GM12878 (cell line): ENCODE measurements around the gene ARHGAP6. TPM values are rescaled to one million over a fixed set of nuclear protein-coding genes. Genes with fewer than 3 reads are reported as not detected.
"Not testable (repeated sequence)": the region's sequence is repeated elsewhere in the genome, so short reads cannot be mapped to it uniquely, and the experiment has no call there.

Source experiments
- ATAC-seq: fragments of 200-7000 bp; cut with Tn5 transposase; 3 replicates; pipeline ENCODE4 v1.9.1; 2020; ENCODE audit warnings: mild to moderate bottlenecking, moderate library complexity
- BruUV-seq: library from RNA; stranded (reverse); fragments of 400-500 nt; replicated peaks from 2 replicates; lab custom pipeline; 2021; lab: Mats Ljungman, UMichigan
- CTCF ChIA-PET: fragments of 300-600 bp; sonication (Branson Sonifier 250); formaldehyde crosslinking; extraction: SDS; loops from one replicate; lab custom pipeline; 2021; ENCODE audit warnings: inconsistent platforms; lab: Yijun Ruan, JAX
- POLR2A ChIA-PET: fragments of 350-600 bp; formaldehyde crosslinking; extraction: SDS; loops from one replicate; lab custom pipeline; 2021; ENCODE audit warnings: inconsistent platforms; lab: Charles Lee
- RAD21 ChIA-PET: fragments of 300-600 bp; sonication (Branson Sonifier 250); formaldehyde crosslinking; loops from one replicate; lab custom pipeline; 2023; ENCODE audit warnings: antibody characterized with exemption; ENCODE audit not compliant: unreplicated experiment; lab: Charles Lee
- SMC1A ChIA-PET: fragments of 300-600 bp; sonication (Branson Sonifier 250); formaldehyde crosslinking; loops from one replicate; lab custom pipeline; 2023; ENCODE audit not compliant: unreplicated experiment, uncharacterized antibody; lab: Charles Lee
- DNase-seq: peaks from one replicate; pipeline ENCODE4 v3.0.0-alpha.2; 2011; ENCODE audit warnings: low read depth, low spot score
- FAIRE-seq: peaks from 3 replicates; lab custom pipeline; 2011; peaks lifted over from hg19 to GRCh38; lab: Jason Lieb, UNC
- H2AFZ ChIP-seq: 2 replicates; pipeline ENCODE4 v1.6.0; 2011; ENCODE audit warnings: low read depth, low read length, control low read depth; ENCODE audit not compliant: control insufficient read depth
- H3K27ac ChIP-seq: 2 replicates; pipeline ENCODE4 v1.5.1; 2011; ENCODE audit warnings: control low read depth; ENCODE audit not compliant: control insufficient read depth, insufficient read depth
- H3K27me3 ChIP-seq, 2 experiments: replicated peaks in 1 of 2; 2 replicates each; pipeline versions ENCODE4 v1.6.0 to v1.6.1; 2011; ENCODE audit warnings: low read length in 1 of 2; ENCODE audit not compliant: control insufficient read depth in 2 of 2, insufficient read depth in 2 of 2
- H3K36me3 ChIP-seq, 2 experiments: 2 replicates each; pipeline ENCODE4 v1.5.1; 2011; ENCODE audit warnings: low read length in 1 of 2; ENCODE audit not compliant: control insufficient read depth in 2 of 2, insufficient read depth in 2 of 2
- H3K4me1 ChIP-seq: 2 replicates; pipeline ENCODE4 v1.6.1; 2011; ENCODE audit warnings: mild to moderate bottlenecking, low read length, moderate library complexity, mixed read lengths; ENCODE audit not compliant: control insufficient read depth, insufficient read depth
- H3K4me2 ChIP-seq: 2 replicates; pipeline ENCODE4 v1.6.0; 2011; ENCODE audit warnings: control low read depth; ENCODE audit not compliant: control insufficient read depth, insufficient read depth
- H3K4me3 ChIP-seq: fragments of 200-600 bp; sonication (generic); 2 replicates; pipeline ENCODE4 v1.5.1; 2016
- H3K79me2 ChIP-seq: 2 replicates; pipeline ENCODE4 v1.6.0; 2011; ENCODE audit warnings: low read length; ENCODE audit not compliant: control insufficient read depth, insufficient read depth
- H3K9ac ChIP-seq: 2 replicates; pipeline ENCODE4 v1.8.0; 2011; ENCODE audit warnings: low read length, control low read depth, mixed read lengths; ENCODE audit not compliant: control insufficient read depth, insufficient read depth
- H3K9me3 ChIP-seq: replicated peaks from 3 replicates; pipeline ENCODE4 v1.5.1; 2011; ENCODE audit warnings: mild to moderate bottlenecking, low read length; ENCODE audit not compliant: control insufficient read depth, insufficient read depth
- H4K20me1 ChIP-seq: 2 replicates; pipeline ENCODE4 v1.6.0; 2011; ENCODE audit not compliant: control insufficient read depth, insufficient read depth
- BHLHE40 ChIP-seq, 2 experiments: fragments of 450-650 bp in 1 of 2; IDR thresholded peaks; 2 replicates each; pipeline ENCODE4 v1.6.1; 2011 to 2017; ENCODE audit warnings: low read depth in 2 of 2, borderline replicate concordance in 1 of 2, improper control_type of control experiment in 1 of 2, low read length in 1 of 2, mild to moderate bottlenecking in 1 of 2
- EGR1 ChIP-seq, 2 experiments: IDR thresholded peaks; 1 replicate in 1 of 2; 2 replicates in 1 of 2; pipeline ENCODE4 v1.6.1; 2011 to 2012; ENCODE audit warnings: low read depth in 2 of 2, low read length in 2 of 2, borderline replicate concordance in 1 of 2, mild to moderate bottlenecking in 1 of 2, moderate library complexity in 1 of 2
- YY1 ChIP-seq: IDR thresholded peaks from 2 replicates; pipeline ENCODE4 v1.6.1; 2011; ENCODE audit warnings: low read depth, mild to moderate bottlenecking, low read length
- ZNF687 ChIP-seq: fragments of 450-650 bp; IDR thresholded peaks from 2 replicates; pipeline ENCODE4 v1.6.1; 2017; ENCODE audit warnings: mild to moderate bottlenecking, moderate library complexity
- WGBS: methylation state at CpG from one replicate; pipeline ENCODE4 v1.1.6; 2016; ENCODE audit warnings: low lambda C conversion rate; ENCODE audit not compliant: insufficient replicate concordance, insufficient coverage; ENCODE audit errors: missing lambda C conversion rate; 5-methylcytosine and 5-hydroxymethylcytosine counted together
- in situ Hi-C: fragments of 300-500 bp; cut with MboI; formaldehyde crosslinking; loops from 9 replicates; pipeline ENCODE4 v1.14.3; 2018; ENCODE audit warnings: mixed read lengths
- intact Hi-C: fragments of 100-400 bp; cut with micrococcal nuclease; formaldehyde crosslinking; loops from one replicate; pipeline ENCODE4 v1.14.2; 2022; ENCODE audit not compliant: unreplicated experiment
- polyA plus RNA-seq, 11 experiments: library from polyadenylated mRNA; depleted of rRNA in 4 of 11; unstranded in 6 of 11; stranded (reverse) in 5 of 11; fragments of >200 nt; fragmentation: Nextera tagmentation in 4 of 11; fragmentation: Illumina TruSeq in 1 of 11; extraction: Ambion mirVana in 4 of 11; extraction: Trizol in 1 of 11; gene quantifications; 1 replicate in 1 of 11; 2 replicates in 10 of 11; pipeline versions ENCODE4 v1.2.1 to v1.2.3, GENCODE V29; 2011 to 2016; ENCODE audit warnings: inconsistent platforms in 2 of 11, missing spikeins in 2 of 11, low read depth in 1 of 11
- total RNA-seq, 4 experiments: library from RNA; depleted of rRNA in 3 of 4; stranded (reverse); fragments of >200 nt in 3 of 4; fragmentation: Illumina TruSeq in 1 of 4; extraction: Trizol in 1 of 4; gene quantifications; 2 replicates each; pipeline versions ENCODE4 v1.2.1 to v1.2.3, GENCODE V29; 2013 to 2021

The ARHGAP6 gene
- total and polyA plus RNA-seq, 10 of the 15 experiments (the other 5 are each of a cell fraction or from before 2014, with no cell fraction given), result 0.20 to 1.8 (median 0.76) TPM

GRCh38 chrX:11239230-11239629 is 426.5 kb downstream of the ARHGAP6 start:
- ATAC-seq (peak; percentile 61), FAIRE-seq (no peak)

GRCh38 chrX:11235377-11235776 is 430.3 kb downstream of the ARHGAP6 start:
- H3K4me1 ChIP-seq, result not testable (repeated sequence)

More at GRCh38 chrX:11239230-11239629, 426.5 kb downstream of the ARHGAP6 start:
- H3K4me2 ChIP-seq, result no peak overlapping the region
- no peak overlapping the region for H3K4me3 ChIP-seq
- ChIA-PET POLR2A (no interaction called here), SMC1A (interaction anchor here (0.6 to 1.1 kb wide), 2 partner anchors 13 to 17 kb away, joined by 3 read pairs; no protein-coding TSS in a partner anchor), RAD21 (no interaction called here), CTCF (no interaction called here)
- H3K4me1 ChIP-seq, result no peaks in the 10 kb centered on the region
- no peaks in the 10 kb centered on the region for H3K36me3 ChIP-seq
- H2AFZ ChIP-seq, result no peak overlapping the region
- no peak for TF ChIP-seq EGR1 (IDR thresholded peaks at IDR 0.05; ENCODE audit: borderline replicate concordance in 1 of 2, low read depth in 2 of 2, low read length in 2 of 2)
- peak; percentile 55; the same call in 1 of the 2 replicates for TF ChIP-seq YY1
- TF ChIP-seq ZNF687, result 0 out of 2 replicates have a peak, but pooled peaks have one; percentile 40
- TF ChIP-seq BHLHE40 (IDR thresholded peaks at IDR 0.05; ENCODE audit: borderline replicate concordance in 1 of 2, low read depth in 2 of 2, low read length in 1 of 2), result peak in 1 of 2 experiments; percentile 40; a peak in 1 of 4 replicates
- in situ Hi-C loops, result no loop called here
- intact Hi-C loops, result no loop called here
- H3K79me2 ChIP-seq, result no peaks in the 10 kb centered on the region
- H3K9ac ChIP-seq, result no peak overlapping the region
- no peaks in the 10 kb centered on the region for H3K27me3 ChIP-seq
- DNase-seq, result peak; percentile 8
- H4K20me1 ChIP-seq, result no peaks in the 10 kb centered on the region
- BruUV-seq, result no TSS peak
- no peak overlapping the region for H3K27ac ChIP-seq
- H3K9me3 ChIP-seq, result no peaks in the 10 kb centered on the region; the same call in 2 of the 3 replicates

More at GRCh38 chrX:11235377-11235776, 430.3 kb downstream of the ARHGAP6 start:
- SMC1A ChIA-PET, H3K27ac ChIP-seq, H3K36me3 ChIP-seq, in situ Hi-C loops, intact Hi-C loops, RAD21 ChIA-PET, H3K79me2 ChIP-seq, H3K4me2 ChIP-seq, H4K20me1 ChIP-seq, FAIRE-seq, H3K27me3 ChIP-seq, H3K4me3 ChIP-seq, DNase-seq, H3K9ac ChIP-seq, CTCF ChIA-PET, BruUV-seq, H3K9me3 ChIP-seq, H2AFZ ChIP-seq, ATAC-seq, POLR2A ChIA-PET: not testable (repeated sequence)
- 45% methylated on average over 2 of the region's 2 CpGs for WGBS
